Spleen (tissue), 11 donors: ENCODE results near the gene APP. TPM values are rescaled to one million over a fixed set of nuclear protein-coding genes. Genes with fewer than 3 reads are reported as not detected.

Source experiments
- DNase-seq: peaks from one replicate; pipeline ENCODE4 v3.0.0-alpha.2; 2020
- H3K27ac ChIP-seq, 8 donors: fragments of 200-600 bp; sonication (generic) in 7 of 8; 1 replicate in 4 of 8; 2 replicates in 4 of 8; pipeline versions ENCODE4 v1.5.0 to v1.8.0; 2016 to 2021; ENCODE audit warnings: inconsistent platforms in 4 of 8, mild to moderate bottlenecking in 4 of 8, moderate library complexity in 1 of 8
- H3K27me3 ChIP-seq, 7 donors: fragments of 200-600 bp; sonication (generic) in 6 of 7; replicated peaks in 1 of 7; 1 replicate in 4 of 7; 2 replicates in 3 of 7; pipeline versions ENCODE4 v1.5.0 to v1.8.0; 2016 to 2021; ENCODE audit warnings: inconsistent platforms in 3 of 7, mild to moderate bottlenecking in 1 of 7
- H3K36me3 ChIP-seq, 6 donors: fragments of 200-600 bp; sonication (generic) in 5 of 6; 1 replicate in 4 of 6; 2 replicates in 2 of 6; pipeline versions ENCODE4 v1.5.0 to v1.8.0; 2016 to 2021; ENCODE audit warnings: inconsistent platforms in 2 of 6
- H3K4me1 ChIP-seq, 6 donors: fragments of 200-600 bp; sonication (generic) in 5 of 6; 1 replicate in 3 of 6; 2 replicates in 3 of 6; pipeline versions ENCODE4 v1.5.0 to v1.8.0; 2016 to 2021; ENCODE audit warnings: inconsistent platforms in 3 of 6
- H3K4me3 ChIP-seq, 8 donors: fragments of 200-600 bp; sonication (generic) in 7 of 8; 1 replicate in 4 of 8; 2 replicates in 4 of 8; pipeline versions ENCODE4 v1.5.0 to v1.8.0; 2016 to 2021; ENCODE audit warnings: inconsistent platforms in 4 of 8, mild to moderate bottlenecking in 4 of 8, moderate library complexity in 2 of 8
- H3K9me3 ChIP-seq, 8 donors: fragments of 200-600 bp; sonication (generic) in 7 of 8; 1 replicate in 4 of 8; 2 replicates in 4 of 8; pipeline versions ENCODE4 v1.5.0 to v1.8.0; 2016 to 2021; ENCODE audit warnings: inconsistent platforms in 4 of 8
- POLR2A ChIP-seq, 3 donors: fragments of 450-650 bp; IDR thresholded peaks; one replicate each; pipeline ENCODE4 v1.5.1; 2017; ENCODE audit warnings: antibody characterized with exemption in 3 of 3, mild to moderate bottlenecking in 1 of 3
- POLR2AphosphoS5 ChIP-seq, 3 donors: sonication (generic); formaldehyde crosslinking; IDR thresholded peaks; one replicate each; pipeline ENCODE4 v1.5.1; 2017; ENCODE audit warnings: antibody characterized with exemption in 3 of 3
- WGBS, 5 donors: extraction: QIAGEN DNeasy Blood & Tissue Kit in 3 of 5; methylation state at CpG; one replicate each; pipeline versions ENCODE4 v1.1.5 to v1.1.7; 2013 to 2018; 5-methylcytosine and 5-hydroxymethylcytosine counted together
- intact Hi-C: fragments of 100-400 bp; cut with DNase I; formaldehyde crosslinking; loops from one replicate; pipeline ENCODE4 v1.15.0; 2023; ENCODE audit warnings: low total_unique reads
- polyA plus RNA-seq, 3 donors: library from polyadenylated mRNA; stranded (reverse); fragments of 200-250 nt; gene quantifications; one replicate each; pipeline ENCODE4 v1.2.1, GENCODE V29; 2013
- total RNA-seq, 7 donors: library from RNA; depleted of rRNA in 3 of 7; stranded (reverse); fragments of >200 nt in 3 of 7; fragmentation: NEBNext Ultra II Directional in 4 of 7; extraction: Animal tissue kit (Norgen Biotek cat#: 25700) in 4 of 7; gene quantifications; one replicate each; pipeline versions ENCODE4 v1.1.0 to v1.2.1, GENCODE V29; 2016 to 2021
- TF ChIP-seq, protein P1 (sequence below), 11 experiments: fragments of 200-600 bp in 7 of 11; fragments of 450-650 bp in 4 of 11; sonication (generic) in 4 of 11; IDR thresholded peaks in 8 of 11; conservative IDR thresholded peaks in 3 of 11; 1 replicate in 7 of 11; 2 replicates in 4 of 11; pipeline versions ENCODE4 v1.4.0 to v1.8.0; 2016 to 2021; ENCODE audit warnings: antibody characterized with exemption in 11 of 11, inconsistent platforms in 4 of 11, mild to moderate bottlenecking in 1 of 11
- donor health status: healthy with polysubstance abuse.
- donor health status: DM: no; HTN: no; CAD: no; lungs with moderate emphysema.
- donor health status: DM: no; HTN: no; CAD: no.
- donor health status: Bipolar disorder and iron deficiency.
- donor health status: healthy.
- donor health status: DM: no; HTN: no; CAD: no.
- donor health status: DM: yes; HTN: yes; CAD: no.

The APP gene
- total and polyA plus RNA-seq, 10 donors = 25.3 to 398 (median 282) TPM

DNA sequence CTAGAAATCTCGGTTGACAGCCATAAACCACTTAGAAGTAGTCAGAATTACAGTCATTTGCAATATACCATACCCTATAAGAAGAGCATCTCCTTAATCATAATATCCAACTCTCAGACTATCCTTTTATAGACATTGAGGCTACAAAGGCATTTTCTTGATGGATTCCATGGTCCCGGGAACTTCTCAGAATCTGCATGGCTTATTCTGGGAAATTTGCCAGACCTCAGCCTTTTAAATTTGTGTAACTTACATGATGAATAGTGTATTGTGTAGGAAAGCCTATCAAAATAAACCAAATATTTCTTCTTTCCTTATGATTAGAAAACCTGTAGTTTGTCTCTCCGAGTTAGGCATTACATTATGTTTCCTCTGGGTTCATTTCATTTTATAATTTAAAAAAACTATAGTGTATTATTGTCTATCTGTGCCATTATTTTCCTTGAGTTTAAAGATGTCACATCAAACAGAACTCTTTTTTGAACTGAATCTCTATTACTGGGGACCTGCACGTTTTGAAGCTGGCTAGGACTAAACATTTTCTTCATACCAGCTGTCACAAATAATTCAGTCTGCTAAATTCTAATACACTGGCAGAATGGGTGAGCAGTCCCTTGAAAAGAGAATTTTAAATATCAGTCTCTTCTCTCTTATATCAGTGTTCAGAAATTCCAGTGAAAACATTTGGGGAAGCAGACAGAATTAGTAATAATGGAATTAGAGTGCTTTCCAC, 332.9 kb downstream of the APP start:
- WGBS, 5 donors = 54 to 72% (median 68%) methylated on average over 4 of the region's 4 CpGs
- intact Hi-C loops = no loop called here
- no peak overlapping the region for H3K27ac ChIP-seq

GRCh38 chr21:25836396-25836795, 334.2 kb downstream of the APP start:
- intact Hi-C loops = no loop called here
- TF ChIP-seq, protein P1, sequence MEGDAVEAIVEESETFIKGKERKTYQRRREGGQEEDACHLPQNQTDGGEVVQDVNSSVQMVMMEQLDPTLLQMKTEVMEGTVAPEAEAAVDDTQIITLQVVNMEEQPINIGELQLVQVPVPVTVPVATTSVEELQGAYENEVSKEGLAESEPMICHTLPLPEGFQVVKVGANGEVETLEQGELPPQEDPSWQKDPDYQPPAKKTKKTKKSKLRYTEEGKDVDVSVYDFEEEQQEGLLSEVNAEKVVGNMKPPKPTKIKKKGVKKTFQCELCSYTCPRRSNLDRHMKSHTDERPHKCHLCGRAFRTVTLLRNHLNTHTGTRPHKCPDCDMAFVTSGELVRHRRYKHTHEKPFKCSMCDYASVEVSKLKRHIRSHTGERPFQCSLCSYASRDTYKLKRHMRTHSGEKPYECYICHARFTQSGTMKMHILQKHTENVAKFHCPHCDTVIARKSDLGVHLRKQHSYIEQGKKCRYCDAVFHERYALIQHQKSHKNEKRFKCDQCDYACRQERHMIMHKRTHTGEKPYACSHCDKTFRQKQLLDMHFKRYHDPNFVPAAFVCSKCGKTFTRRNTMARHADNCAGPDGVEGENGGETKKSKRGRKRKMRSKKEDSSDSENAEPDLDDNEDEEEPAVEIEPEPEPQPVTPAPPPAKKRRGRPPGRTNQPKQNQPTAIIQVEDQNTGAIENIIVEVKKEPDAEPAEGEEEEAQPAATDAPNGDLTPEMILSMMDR (IDR thresholded peaks at IDR 0.05 in 8 of 11, conservative IDR thresholded peaks at IDR 0.05 in 3 of 11) = no peak
- TF ChIP-seq POLR2AphosphoS5 (IDR thresholded peaks at IDR 0.05) = no peak
- Histone ChIP-seq H3K9me3 (peaks cover 0 to 47% (median 24%) of the 10 kb centered on the region in 8 donors), H3K27me3 (no peaks in the 10 kb centered on the region), H3K27ac (no peak overlapping the region), H3K4me1 (no peaks in the 10 kb centered on the region), H3K36me3 (no peaks in the 10 kb centered on the region), H3K4me3 (no peak overlapping the region)
- DNase-seq = no peak
- 87 to 92% (median 90%) methylated on average over 2 of the region's 2 CpGs for WGBS, 5 donors

More for the DNA sequence above, 332.9 kb downstream of the APP start:
- no peaks in the 10 kb centered on the region for H3K36me3 ChIP-seq
- TF ChIP-seq, protein P1 (IDR thresholded peaks at IDR 0.05 in 8 of 11, conservative IDR thresholded peaks at IDR 0.05 in 3 of 11) = no peak
- TF ChIP-seq POLR2AphosphoS5 (IDR thresholded peaks at IDR 0.05) (no peak), POLR2A (IDR thresholded peaks at IDR 0.05) (no peak)
- H3K4me3 ChIP-seq = no peak overlapping the region
- DNase-seq = no peak
- no peaks in the 10 kb centered on the region for H3K4me1 ChIP-seq
- H3K27me3 ChIP-seq = peaks cover 0 to 4% (median 0%) of the 10 kb centered on the region in 7 donors
- H3K9me3 ChIP-seq = peaks cover 0 to 43% (median 24%) of the 10 kb centered on the region in 8 donors

- Histone ChIP-seq H3K27ac (no peak overlapping the region), H3K9me3 (peaks cover 0 to 32% (median 14%) of the 10 kb centered on the region in 8 donors), H3K27me3 (no peaks in the 10 kb centered on the region), H3K36me3 (no peaks in the 10 kb centered on the region), H3K4me3 (no peak overlapping the region), H3K4me1 (no peaks in the 10 kb centered on the region)
- TF ChIP-seq POLR2A (IDR thresholded peaks at IDR 0.05) = no peak
- TF ChIP-seq, protein P1 (IDR thresholded peaks at IDR 0.05 in 8 of 11, conservative IDR thresholded peaks at IDR 0.05 in 3 of 11) = no peak
- TF ChIP-seq POLR2AphosphoS5 (IDR thresholded peaks at IDR 0.05) = no peak
- 78 to 91% (median 89%) methylated on average over 3 of the region's 3 CpGs for WGBS, 5 donors
- intact Hi-C loops = no loop called here
- DNase-seq = no peak
Measured at GRCh38 chr21:25834381-25834780, 336.2 kb downstream of the APP start.

GRCh38 chr21:25831300-25831960, 339.1 kb downstream of the APP start:
- Histone ChIP-seq H3K9me3 (peaks cover 0 to 19% (median 11%) of the 10 kb centered on the region in 8 donors), H3K36me3 (no peaks in the 10 kb centered on the region), H3K4me1 (no peaks in the 10 kb centered on the region), H3K27ac (no peak overlapping the region), H3K27me3 (no peaks in the 10 kb centered on the region), H3K4me3 (no peak overlapping the region)
- 50 to 79% (median 70%) methylated on average over 2 of the region's 2 CpGs for WGBS, 5 donors
- intact Hi-C loops = no loop called here
- TF ChIP-seq, protein P1 (IDR thresholded peaks at IDR 0.05 in 8 of 11, conservative IDR thresholded peaks at IDR 0.05 in 3 of 11) = no peak
- TF ChIP-seq POLR2AphosphoS5 (IDR thresholded peaks at IDR 0.05) (no peak), POLR2A (IDR thresholded peaks at IDR 0.05) (no peak)
- no peak for DNase-seq
